Stimulated activated CD4-positive, alpha-beta T cell treated with anti-CD3 and anti-CD28 coated beads, Interleukin-12 subunit alpha, Interleukin-12 subunit beta, amount 100 ng/mL, for 24 hours (primary cell): ENCODE measurements around the gene MRPL39.

Experiments
- DNase-seq, 2 experiments: peaks; one replicate each; pipeline ENCODE4 v3.0.0-alpha.2; 2020; ENCODE audit warnings: low read depth in 2 of 2

Gene MRPL39

GRCh38 chr21:25568246-25568645, 39.0 kb downstream of the MRPL39 start:
- DNase-seq, result no peak

GRCh38 chr21:25567472-25567871, 39.8 kb downstream of the MRPL39 start:
- DNase-seq, result no peak

GRCh38 chr21:25566645-25567044, 40.6 kb downstream of the MRPL39 start:
- DNase-seq, result no peak

- DNase-seq, result no peak
Observed at GRCh38 chr21:25565272-25566211, 41.7 kb downstream of the MRPL39 start.

- no peak for DNase-seq
Observed at GRCh38 chr21:25564349-25564948, 42.8 kb downstream of the MRPL39 start.

- DNase-seq, result no peak
Observed at GRCh38 chr21:25563361-25564116, 43.7 kb downstream of the MRPL39 start.

GRCh38 chr21:25562660-25563059, 44.6 kb downstream of the MRPL39 start:
- no peak for DNase-seq

GRCh38 chr21:25561668-25562641, 45.3 kb downstream of the MRPL39 start:
- DNase-seq, result peak; percentile 79 to 83

GRCh38 chr21:25560891-25561290, 46.4 kb downstream of the MRPL39 start:
- DNase-seq, result no peak

GRCh38 chr21:25560271-25560685, 47.0 kb downstream of the MRPL39 start:
- DNase-seq, result no peak

- no peak for DNase-seq
Observed at GRCh38 chr21:25559746-25560145, 47.5 kb downstream of the MRPL39 start.

- DNase-seq, result no peak
Observed at GRCh38 chr21:25558123-25558522, 49.2 kb downstream of the MRPL39 start.

GRCh38 chr21:25557180-25557579, 50.1 kb downstream of the MRPL39 start:
- DNase-seq, result no peak

- no peak for DNase-seq
Observed at GRCh38 chr21:25556091-25556490, 51.2 kb downstream of the MRPL39 start.

- DNase-seq, result no peak
Observed at GRCh38 chr21:25555492-25555891, 51.8 kb downstream of the MRPL39 start.

GRCh38 chr21:25552856-25553255, 54.4 kb downstream of the MRPL39 start:
- DNase-seq, result no peak

- no peak for DNase-seq
Observed at GRCh38 chr21:25551569-25551968, 55.7 kb downstream of the MRPL39 start.

GRCh38 chr21:25550352-25551120, 56.7 kb downstream of the MRPL39 start:
- DNase-seq, result no peak

GRCh38 chr21:25541042-25541441, 66.2 kb downstream of the MRPL39 start:
- no peak for DNase-seq

- DNase-seq, result no peak
Observed at GRCh38 chr21:25539606-25540005, 67.7 kb downstream of the MRPL39 start.
